Measurements from ENCODE around the gene MYD88.

The MYD88 gene

GRCh38 chr3:38114052-38114874 is 24.2 kb upstream of the MYD88 start:
- no peak for DNase-seq

- no peak for DNase-seq
Measured at GRCh38 chr3:38114875-38115644, 23.4 kb upstream of the MYD88 start.

- DNase-seq: no peak
Measured at GRCh38 chr3:38115645-38116427, 22.6 kb upstream of the MYD88 start.

GRCh38 chr3:38116471-38117162 is 21.8 kb upstream of the MYD88 start:
- DNase-seq: no peak

GRCh38 chr3:38117163-38117716 is 21.2 kb upstream of the MYD88 start:
- DNase-seq: no peak

- DNase-seq: no peak
Measured at GRCh38 chr3:38117748-38118420, 20.6 kb upstream of the MYD88 start.

- DNase-seq: no peak
Measured at GRCh38 chr3:38118421-38119247, 19.8 kb upstream of the MYD88 start.

GRCh38 chr3:38119248-38119544 is 19.3 kb upstream of the MYD88 start:
- DNase-seq: no peak

- no peak for DNase-seq
Measured at GRCh38 chr3:38119821-38120692, 18.4 kb upstream of the MYD88 start.

- no peak for DNase-seq
Measured at GRCh38 chr3:38120693-38121450, 17.6 kb upstream of the MYD88 start.

GRCh38 chr3:38121451-38121831 is 17.0 kb upstream of the MYD88 start:
- DNase-seq: no peak

GRCh38 chr3:38121832-38122461 is 16.5 kb upstream of the MYD88 start:
- no peak for DNase-seq

GRCh38 chr3:38122712-38123290 is 15.7 kb upstream of the MYD88 start:
- no peak for DNase-seq

- no peak for DNase-seq
Measured at GRCh38 chr3:38124324-38125122, 13.9 kb upstream of the MYD88 start.

GRCh38 chr3:38125305-38126120 is 12.9 kb upstream of the MYD88 start:
- DNase-seq: no peak

- DNase-seq: no peak
Measured at GRCh38 chr3:38126121-38126892, 12.2 kb upstream of the MYD88 start.
